Activated naive CD4-positive, alpha-beta T cell treated with anti-CD3 and anti-CD28 coated beads, Interleukin-2, amount 50 U/mL, for 24 hours (primary cell): ENCODE results near the gene TMEM81.

ENCODE experiments used
- H3K27ac Mint-ChIP-seq: one replicate; pipeline ENCODE4 v1.8.0; 2021; ENCODE audit warnings: mild to moderate bottlenecking, mixed read lengths
- H3K27me3 Mint-ChIP-seq: one replicate; pipeline ENCODE4 v1.8.0; 2021; ENCODE audit warnings: mixed read lengths
- H3K36me3 Mint-ChIP-seq: one replicate; pipeline ENCODE4 v1.8.0; 2021; ENCODE audit warnings: mixed read lengths
- H3K4me1 Mint-ChIP-seq: one replicate; pipeline ENCODE4 v1.8.0; 2021; ENCODE audit warnings: mixed read lengths
- H3K4me3 Mint-ChIP-seq: one replicate; pipeline ENCODE4 v1.8.0; 2021; ENCODE audit warnings: mild to moderate bottlenecking, mixed read lengths
- H3K9me3 Mint-ChIP-seq: one replicate; pipeline ENCODE4 v1.8.0; 2021; ENCODE audit warnings: mixed read lengths

The TMEM81 gene

DNA sequence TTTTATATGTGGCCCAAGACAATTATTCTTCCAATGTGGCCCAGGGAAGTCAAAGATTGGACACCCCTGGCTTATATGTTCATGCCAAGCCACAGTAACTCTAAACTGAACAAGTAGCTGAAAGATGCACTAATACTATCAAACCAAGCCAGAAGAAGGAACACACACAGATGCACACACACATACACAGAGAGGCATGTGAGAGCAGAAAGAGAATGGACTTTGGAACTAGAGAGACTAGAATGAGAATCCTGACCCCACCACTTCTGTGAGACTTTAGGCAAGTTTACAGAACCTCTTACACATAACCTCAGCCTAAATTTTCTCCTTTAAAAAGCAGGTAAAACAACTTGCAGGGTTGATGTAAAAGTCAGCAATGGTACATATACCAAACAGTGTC lies 11.2 kb upstream of the TMEM81 start:
- peaks cover 19% of the 10 kb centered on the region for H3K36me3 Mint-ChIP-seq
- H3K9me3 Mint-ChIP-seq = no peaks in the 10 kb centered on the region
- no peaks in the 10 kb centered on the region for H3K27me3 Mint-ChIP-seq
- H3K27ac Mint-ChIP-seq = no peak overlapping the region
- H3K4me1 Mint-ChIP-seq = no peaks in the 10 kb centered on the region
- H3K4me3 Mint-ChIP-seq = no peak overlapping the region

DNA sequence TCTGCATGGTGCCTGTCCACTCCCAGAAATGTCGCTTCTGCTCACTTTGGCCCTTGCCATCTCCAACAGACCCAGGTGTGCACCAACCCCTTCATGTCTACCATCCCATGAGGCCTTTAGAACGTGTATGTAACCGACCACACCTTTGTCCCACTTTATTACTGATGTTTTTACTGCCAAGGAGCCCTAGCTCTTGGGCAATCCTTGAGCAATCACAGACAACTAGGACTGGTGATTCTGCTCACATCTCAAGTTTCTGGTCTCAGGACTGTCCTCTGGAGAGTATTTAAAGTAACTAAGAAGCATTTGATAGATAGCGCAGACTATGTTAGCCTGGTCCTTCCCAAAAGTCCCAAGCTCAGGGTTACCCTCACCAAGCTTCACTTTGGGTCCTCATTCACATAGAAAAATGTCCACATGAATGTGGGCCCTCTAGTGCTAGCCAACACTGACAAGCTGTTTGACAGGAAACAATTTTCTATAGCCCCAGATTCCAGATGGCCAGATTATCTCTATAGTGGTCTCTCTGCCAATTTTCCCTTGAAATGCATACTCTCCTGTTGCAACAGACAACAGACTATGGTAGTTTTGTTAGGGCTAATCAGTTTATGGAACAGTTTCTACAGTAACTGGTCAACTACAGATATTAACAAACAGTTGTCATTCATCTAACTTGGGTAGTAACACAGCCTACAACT lies 6.9 kb upstream of the TMEM81 start:
- H3K27ac Mint-ChIP-seq = no peak overlapping the region
- peaks cover 13% of the 10 kb centered on the region for H3K36me3 Mint-ChIP-seq
- no peak overlapping the region for H3K4me3 Mint-ChIP-seq
- no peaks in the 10 kb centered on the region for H3K4me1 Mint-ChIP-seq
- no peaks in the 10 kb centered on the region for H3K9me3 Mint-ChIP-seq
- no peaks in the 10 kb centered on the region for H3K27me3 Mint-ChIP-seq

DNA sequence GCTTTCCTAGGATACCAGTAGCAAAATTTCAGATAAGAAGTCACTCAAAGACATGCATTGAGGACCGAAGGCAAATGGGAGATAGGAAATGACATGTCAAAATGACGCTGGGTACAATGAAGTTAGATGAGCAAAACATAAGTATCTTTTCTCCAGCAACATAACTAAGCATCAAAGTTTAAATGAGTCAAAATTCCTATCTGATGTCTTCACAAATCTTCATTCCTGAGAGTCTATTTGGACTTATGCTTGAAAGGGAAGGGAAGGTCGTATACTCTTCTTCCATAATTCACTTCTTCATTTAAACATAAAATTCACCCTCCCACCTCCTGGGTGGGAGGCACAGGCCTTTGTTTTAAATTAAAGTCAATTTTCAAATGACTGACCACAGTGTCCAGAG lies 4.1 kb upstream of the TMEM81 start:
- Mint-ChIP-seq H3K27me3 (no peaks in the 10 kb centered on the region), H3K36me3 (peaks cover 18% of the 10 kb centered on the region), H3K27ac (no peak overlapping the region), H3K4me3 (no peak overlapping the region), H3K9me3 (no peaks in the 10 kb centered on the region), H3K4me1 (no peaks in the 10 kb centered on the region)

- Mint-ChIP-seq H3K36me3 (peaks cover 13% of the 10 kb centered on the region), H3K27ac (no peak overlapping the region), H3K4me1 (no peaks in the 10 kb centered on the region), H3K27me3 (no peaks in the 10 kb centered on the region), H3K9me3 (no peaks in the 10 kb centered on the region), H3K4me3 (no peak overlapping the region)
Observed at GRCh38 chr1:205082431-205082830, 1.8 kb downstream of the TMEM81 start.

GRCh38 chr1:205077934-205078311 lies 6.3 kb downstream of the TMEM81 start:
- H3K27me3 Mint-ChIP-seq = no peaks in the 10 kb centered on the region
- peaks cover 3% of the 10 kb centered on the region for H3K36me3 Mint-ChIP-seq
- no peaks in the 10 kb centered on the region for H3K9me3 Mint-ChIP-seq
- no peaks in the 10 kb centered on the region for H3K4me1 Mint-ChIP-seq
- no peak overlapping the region for H3K27ac Mint-ChIP-seq
- no peak overlapping the region for H3K4me3 Mint-ChIP-seq

DNA sequence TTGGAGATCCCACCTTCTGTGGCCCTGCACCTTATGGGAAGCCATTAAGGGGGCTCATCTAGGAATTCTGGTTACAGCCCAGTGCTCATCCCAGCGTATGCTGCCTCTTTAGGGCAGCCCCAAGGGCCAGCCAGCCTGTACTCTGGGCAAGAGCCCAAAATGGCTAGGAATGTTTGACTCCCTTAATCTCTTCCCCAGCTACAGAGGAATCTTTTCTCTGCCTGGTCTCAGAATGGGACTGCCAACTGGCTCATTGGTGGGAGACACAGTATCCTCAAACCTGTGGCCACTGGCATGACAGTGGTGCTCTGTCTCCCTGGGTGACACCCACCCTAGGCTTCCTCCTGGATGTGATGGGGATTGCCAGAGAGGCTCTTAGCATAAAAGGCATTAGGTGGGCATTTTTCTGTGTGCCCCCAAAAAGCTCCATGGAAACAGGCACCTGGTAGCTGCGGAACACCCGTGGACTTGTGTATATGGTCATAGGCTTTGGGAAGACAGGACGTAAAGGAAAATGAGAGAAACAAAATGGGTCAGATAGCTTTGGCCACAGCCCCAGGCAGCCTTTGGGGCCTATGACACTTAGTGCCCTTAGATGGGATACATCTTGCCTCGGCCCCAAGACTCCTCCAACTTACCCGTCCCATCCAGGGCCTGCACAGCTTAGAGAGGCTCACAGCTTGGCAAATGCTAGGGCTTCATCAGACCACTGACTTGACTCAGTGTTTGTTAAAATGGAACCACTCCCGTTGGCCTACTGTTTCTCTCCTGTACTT lies 6.9 kb downstream of the TMEM81 start:
- Mint-ChIP-seq H3K9me3 (no peaks in the 10 kb centered on the region), H3K4me3 (no peak overlapping the region), H3K36me3 (peaks cover 3% of the 10 kb centered on the region), H3K27ac (no peak overlapping the region), H3K27me3 (no peaks in the 10 kb centered on the region), H3K4me1 (no peaks in the 10 kb centered on the region)

GRCh38 chr1:205076245-205076761 lies 8.0 kb downstream of the TMEM81 start:
- H3K4me1 Mint-ChIP-seq = no peaks in the 10 kb centered on the region

DNA sequence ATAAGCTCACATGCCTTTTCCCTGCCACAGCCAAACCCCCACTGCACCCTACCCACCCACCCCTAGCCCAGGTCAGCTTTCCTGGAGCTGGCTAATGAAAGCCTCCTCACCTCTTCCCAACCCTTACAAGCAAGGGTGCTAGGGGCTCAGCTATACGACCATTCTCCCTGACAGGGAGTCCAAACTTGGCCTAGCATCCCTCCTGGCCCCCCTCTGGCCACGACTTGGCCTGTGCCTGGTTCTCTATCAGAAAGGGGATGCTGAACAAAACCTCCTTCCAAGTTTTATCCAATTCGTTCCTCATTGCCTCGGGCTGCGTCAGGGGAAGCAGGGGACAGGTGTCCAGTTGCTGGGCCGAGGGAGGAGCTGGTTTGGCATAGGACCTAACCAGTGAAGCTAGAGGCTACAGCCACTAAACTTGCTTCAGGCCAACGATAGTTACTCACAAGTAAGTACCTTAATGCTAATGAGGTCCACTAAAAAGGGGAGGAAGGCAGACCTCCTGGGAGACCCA lies 8.6 kb downstream of the TMEM81 start:
- H3K36me3 Mint-ChIP-seq = no peaks in the 10 kb centered on the region
- H3K27ac Mint-ChIP-seq = no peak overlapping the region
- H3K4me1 Mint-ChIP-seq = no peaks in the 10 kb centered on the region
- no peak overlapping the region for H3K4me3 Mint-ChIP-seq
- no peaks in the 10 kb centered on the region for H3K9me3 Mint-ChIP-seq
- no peaks in the 10 kb centered on the region for H3K27me3 Mint-ChIP-seq

More at GRCh38 chr1:205076245-205076761, 8.0 kb downstream of the TMEM81 start:
- Mint-ChIP-seq H3K36me3 (peaks cover 3% of the 10 kb centered on the region), H3K4me3 (no peak overlapping the region), H3K27me3 (no peaks in the 10 kb centered on the region), H3K27ac (no peak overlapping the region), H3K9me3 (no peaks in the 10 kb centered on the region)

DNA sequence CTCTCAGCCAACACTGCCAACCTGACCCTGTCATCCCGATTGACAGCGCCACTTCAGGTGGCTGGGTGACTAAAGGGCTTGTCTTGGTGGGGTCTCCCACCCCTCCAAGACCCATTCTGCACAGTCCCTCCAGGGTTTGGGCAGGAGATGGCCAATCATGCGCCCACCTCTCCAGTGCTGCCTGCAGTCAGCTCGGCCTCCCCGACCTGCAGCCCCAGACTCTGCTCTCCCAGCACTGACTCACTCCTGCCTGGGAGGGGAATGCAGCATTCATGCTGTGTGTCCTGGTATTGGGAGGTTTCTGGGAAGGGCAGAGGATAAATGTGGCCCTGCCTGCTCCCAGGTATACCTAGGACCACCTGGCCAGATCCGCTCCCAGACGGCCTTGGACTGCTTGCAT lies 9.7 kb downstream of the TMEM81 start:
- no peak overlapping the region for H3K27ac Mint-ChIP-seq
- H3K9me3 Mint-ChIP-seq = no peaks in the 10 kb centered on the region
- H3K4me3 Mint-ChIP-seq = no peak overlapping the region
- no peaks in the 10 kb centered on the region for H3K27me3 Mint-ChIP-seq
- H3K36me3 Mint-ChIP-seq = no peaks in the 10 kb centered on the region
- no peaks in the 10 kb centered on the region for H3K4me1 Mint-ChIP-seq

DNA sequence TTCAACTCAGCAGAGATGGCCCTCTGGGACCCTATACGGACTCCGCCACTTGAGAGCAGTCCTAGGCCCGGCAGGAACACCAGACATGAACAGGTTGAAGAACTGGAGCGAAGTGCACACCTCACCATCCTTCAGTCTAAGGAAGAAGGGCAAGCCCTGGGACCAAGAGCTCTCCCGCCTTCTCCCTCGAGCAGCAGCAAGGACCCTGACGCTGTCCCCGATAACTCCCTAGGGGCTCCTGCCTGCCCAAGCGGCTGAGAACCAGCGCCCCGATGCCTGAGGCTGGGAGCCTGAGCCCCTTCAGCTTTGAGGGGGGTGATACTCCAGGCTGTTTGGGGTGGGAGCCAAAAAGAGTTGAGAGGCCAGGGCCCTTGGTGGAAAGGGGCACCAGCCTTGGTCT lies 10.2 kb downstream of the TMEM81 start:
- H3K4me1 Mint-ChIP-seq = no peaks in the 10 kb centered on the region
- no peaks in the 10 kb centered on the region for H3K36me3 Mint-ChIP-seq
- no peak overlapping the region for H3K27ac Mint-ChIP-seq
- H3K27me3 Mint-ChIP-seq = no peaks in the 10 kb centered on the region
- no peaks in the 10 kb centered on the region for H3K9me3 Mint-ChIP-seq
- H3K4me3 Mint-ChIP-seq = no peak overlapping the region

DNA sequence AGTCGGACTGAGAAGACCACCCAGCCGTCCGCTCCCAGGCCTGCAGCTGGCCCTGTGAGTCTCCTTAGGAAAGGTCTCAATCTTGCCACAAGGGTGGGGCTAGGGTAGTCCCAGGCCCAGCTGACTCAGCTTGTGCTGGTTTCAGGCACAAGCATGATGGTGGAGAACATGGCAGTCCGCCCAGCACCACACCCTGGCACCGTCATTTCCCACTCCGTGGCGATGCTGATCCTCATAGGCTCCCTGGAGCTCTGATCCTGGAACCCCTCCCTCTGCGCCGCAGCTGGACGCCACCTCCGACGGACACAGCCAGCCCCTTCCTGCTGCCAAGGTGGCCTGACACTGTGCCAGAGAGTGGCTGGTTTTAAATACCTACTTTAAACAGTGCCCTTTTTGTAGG lies 10.7 kb downstream of the TMEM81 start:
- no peaks in the 10 kb centered on the region for H3K27me3 Mint-ChIP-seq
- H3K4me1 Mint-ChIP-seq = no peaks in the 10 kb centered on the region
- H3K9me3 Mint-ChIP-seq = no peaks in the 10 kb centered on the region
- no peak overlapping the region for H3K4me3 Mint-ChIP-seq
- no peaks in the 10 kb centered on the region for H3K36me3 Mint-ChIP-seq
- no peak overlapping the region for H3K27ac Mint-ChIP-seq

- Mint-ChIP-seq H3K27me3 (no peaks in the 10 kb centered on the region), H3K9me3 (no peaks in the 10 kb centered on the region), H3K4me3 (no peak overlapping the region), H3K27ac (no peak overlapping the region), H3K36me3 (no peaks in the 10 kb centered on the region), H3K4me1 (no peaks in the 10 kb centered on the region)
Observed at GRCh38 chr1:205072881-205073280, 11.4 kb downstream of the TMEM81 start.

DNA sequence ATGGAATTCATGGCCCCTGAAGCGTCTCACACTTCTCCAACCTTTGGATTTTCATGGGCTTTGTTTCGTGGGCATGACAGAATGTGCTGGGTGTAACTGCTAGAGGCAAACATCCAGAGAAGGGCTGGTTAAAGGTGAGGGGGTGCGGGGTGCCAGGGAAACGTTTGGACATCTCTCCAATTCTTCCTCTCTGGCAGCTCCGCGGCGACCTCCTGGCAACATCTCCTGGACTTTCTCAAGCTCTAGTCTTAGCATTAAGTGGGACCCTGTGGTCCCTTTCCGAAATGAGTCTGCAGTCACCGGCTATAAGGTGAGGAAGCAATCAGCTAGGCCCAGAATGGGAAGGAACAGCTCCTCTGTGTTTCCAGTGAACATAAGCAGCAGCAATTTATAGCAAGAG lies 12.0 kb downstream of the TMEM81 start:
- Mint-ChIP-seq H3K27ac (no peak overlapping the region), H3K4me3 (no peak overlapping the region), H3K36me3 (no peaks in the 10 kb centered on the region), H3K27me3 (no peaks in the 10 kb centered on the region), H3K9me3 (no peaks in the 10 kb centered on the region), H3K4me1 (no peaks in the 10 kb centered on the region)

- no peaks in the 10 kb centered on the region for H3K4me1 Mint-ChIP-seq
- no peak overlapping the region for H3K27ac Mint-ChIP-seq
- no peaks in the 10 kb centered on the region for H3K9me3 Mint-ChIP-seq
- H3K4me3 Mint-ChIP-seq = no peak overlapping the region
- no peaks in the 10 kb centered on the region for H3K27me3 Mint-ChIP-seq
- H3K36me3 Mint-ChIP-seq = no peaks in the 10 kb centered on the region
Observed at GRCh38 chr1:205071801-205072200, 12.5 kb downstream of the TMEM81 start.

- Mint-ChIP-seq H3K36me3 (no peaks in the 10 kb centered on the region), H3K27ac (no peak overlapping the region)
Observed at GRCh38 chr1:205071028-205071409, 13.2 kb downstream of the TMEM81 start.

GRCh38 chr1:205069371-205070125 lies 14.7 kb downstream of the TMEM81 start:
- H3K4me3 Mint-ChIP-seq = no peak overlapping the region
- H3K9me3 Mint-ChIP-seq = no peaks in the 10 kb centered on the region
- no peaks in the 10 kb centered on the region for H3K27me3 Mint-ChIP-seq
- no peak overlapping the region for H3K27ac Mint-ChIP-seq
- no peaks in the 10 kb centered on the region for H3K36me3 Mint-ChIP-seq
- H3K4me1 Mint-ChIP-seq = no peaks in the 10 kb centered on the region

More at GRCh38 chr1:205071028-205071409, 13.2 kb downstream of the TMEM81 start:
- Mint-ChIP-seq H3K27me3 (no peaks in the 10 kb centered on the region), H3K9me3 (no peaks in the 10 kb centered on the region), H3K4me1 (no peaks in the 10 kb centered on the region), H3K4me3 (no peak overlapping the region)
